T-helper 17 cell (primary cell): ENCODE results near the gene PNCK. TPM values are rescaled to one million over a fixed set of nuclear protein-coding genes. Genes with fewer than 3 reads are reported as not detected.

Experiments used
- ATAC-seq: fragments of 150-1000 bp; cut with Tn5 transposase; 2 replicates; pipeline ENCODE4 v1.10.0; 2021; ENCODE audit warnings: mild to moderate bottlenecking, moderate library complexity
- DNase-seq, 3 donors: peaks; one replicate each; pipeline versions ENCODE4 v3.0.0 to v3.0.0-alpha.2; 2020 to 2021
- H3K9me3 ChIP-seq: one replicate; pipeline ENCODE4 v1.7.0; 2013; ENCODE audit warnings: low read length, mild to moderate bottlenecking; ENCODE audit not compliant: control insufficient read depth, poor library complexity, severe bottlenecking
- H3K27ac Mint-ChIP-seq: one replicate; pipeline ENCODE4 v1.8.0; 2022; ENCODE audit warnings: mild to moderate bottlenecking, moderate library complexity, mixed read lengths
- H3K27me3 Mint-ChIP-seq: one replicate; pipeline ENCODE4 v1.8.0; 2022; ENCODE audit warnings: mixed read lengths
- H3K36me3 Mint-ChIP-seq: one replicate; pipeline ENCODE4 v1.8.0; 2022; ENCODE audit warnings: low read depth, mixed read lengths
- H3K4me1 Mint-ChIP-seq: one replicate; pipeline ENCODE4 v1.8.0; 2022; ENCODE audit warnings: mild to moderate bottlenecking, mixed read lengths
- H3K4me3 Mint-ChIP-seq: one replicate; pipeline ENCODE4 v1.8.0; 2022; ENCODE audit warnings: mild to moderate bottlenecking, moderate library complexity, mixed read lengths
- total RNA-seq, 4 donors: library from RNA in 2 of 4; stranded (reverse) in 2 of 4; gene quantifications; one replicate each; pipeline ENCODE4 v1.2.3 and lab custom pipeline; 2022 to 2026

The PNCK gene
- total RNA-seq, 2 donors from 2014 or later = 0.72 TPM; not detected in 1

DNA sequence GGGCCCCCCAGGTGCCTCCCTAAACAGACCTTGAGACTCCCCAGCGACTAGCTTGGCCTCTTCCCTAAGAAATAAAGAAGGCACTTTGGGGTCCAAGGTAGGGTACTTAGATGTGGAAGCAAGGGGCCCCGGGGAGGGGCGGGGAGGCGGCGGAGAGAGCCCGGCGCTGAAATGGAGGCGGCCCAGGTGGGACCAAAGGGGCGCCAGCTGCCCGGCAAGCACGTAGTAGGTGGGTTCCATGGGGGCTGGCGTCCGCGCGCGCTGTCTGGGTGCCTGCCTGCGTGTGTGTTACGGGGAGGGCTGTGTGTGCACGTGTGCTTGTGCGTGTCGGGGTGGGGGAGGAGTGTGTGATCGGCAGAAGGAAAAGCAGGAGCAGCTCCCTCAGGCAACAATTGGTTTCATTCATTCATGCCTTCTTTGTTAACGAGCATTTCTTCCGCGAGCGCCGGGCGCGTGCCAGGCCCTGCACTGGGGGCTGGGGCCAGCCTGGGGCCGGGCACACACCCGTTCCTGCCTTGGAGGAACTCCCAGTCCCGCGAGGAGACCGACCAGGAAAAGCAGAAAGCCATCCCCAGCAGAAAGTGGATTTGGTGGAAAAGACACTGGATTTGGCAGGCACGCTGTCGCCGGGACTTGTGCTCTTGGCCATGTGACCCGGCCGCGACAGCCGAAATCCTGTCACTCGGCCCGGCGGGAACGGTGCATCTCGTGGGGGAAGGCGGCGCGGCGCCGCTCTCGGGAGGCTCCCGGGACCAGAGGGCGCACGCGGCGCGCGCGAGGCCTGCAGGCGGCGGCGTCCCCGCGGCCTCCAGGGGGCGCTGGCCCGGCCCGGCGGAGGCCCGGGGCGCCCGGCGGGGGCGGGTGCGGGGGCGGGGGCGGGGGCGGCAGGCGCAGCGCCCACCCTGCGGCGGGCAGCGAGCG lies 29.9 kb downstream of the PNCK start:
- Mint-ChIP-seq H3K4me1 (peaks cover 12% of the 10 kb centered on the region), H3K27me3 (peaks cover 11% of the 10 kb centered on the region), H3K27ac (no peak overlapping the region), H3K4me3 (peak overlapping the region; percentile 81), H3K36me3 (no peaks in the 10 kb centered on the region)
- ATAC-seq (peak; percentile 55), DNase-seq (no peak)
- no peaks in the 10 kb centered on the region for H3K9me3 ChIP-seq

DNA sequence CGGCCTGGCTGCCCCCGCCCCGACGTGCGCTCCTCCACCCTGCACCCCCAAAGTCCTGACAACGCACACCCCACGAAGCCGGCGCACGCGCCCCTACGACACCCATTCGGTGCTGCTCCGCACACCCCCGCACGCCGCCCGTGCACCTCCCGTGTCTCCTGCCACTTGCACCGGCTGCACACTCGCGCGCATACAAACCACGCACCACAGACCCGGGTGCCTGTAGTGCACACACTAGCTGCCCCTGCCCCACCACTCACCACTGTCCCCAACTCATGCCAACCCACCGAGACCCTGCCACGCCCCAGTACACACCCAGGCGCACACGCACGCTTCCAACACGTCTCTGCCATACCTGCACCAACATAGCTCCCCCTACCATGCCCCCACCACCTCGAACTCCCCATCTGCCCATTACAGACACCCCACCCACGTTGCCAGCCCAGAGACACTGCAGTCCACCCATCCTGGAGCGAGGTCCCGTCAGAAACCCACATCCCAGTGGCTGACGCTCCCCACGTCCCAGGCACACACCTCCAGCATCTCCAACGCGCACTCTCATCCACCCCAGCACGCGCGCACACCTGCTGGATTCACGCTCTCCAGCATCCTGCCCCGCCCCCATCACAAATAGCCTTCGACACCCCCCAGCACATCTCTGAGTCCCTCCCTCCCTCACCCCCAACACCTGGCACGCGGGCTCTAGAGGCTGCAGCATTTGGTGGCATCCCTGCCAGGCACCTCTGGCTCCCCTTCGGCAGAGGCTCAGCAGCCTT lies 30.8 kb downstream of the PNCK start:
- Mint-ChIP-seq H3K27ac (no peak overlapping the region), H3K4me3 (peak overlapping the region; percentile 81)

DNA sequence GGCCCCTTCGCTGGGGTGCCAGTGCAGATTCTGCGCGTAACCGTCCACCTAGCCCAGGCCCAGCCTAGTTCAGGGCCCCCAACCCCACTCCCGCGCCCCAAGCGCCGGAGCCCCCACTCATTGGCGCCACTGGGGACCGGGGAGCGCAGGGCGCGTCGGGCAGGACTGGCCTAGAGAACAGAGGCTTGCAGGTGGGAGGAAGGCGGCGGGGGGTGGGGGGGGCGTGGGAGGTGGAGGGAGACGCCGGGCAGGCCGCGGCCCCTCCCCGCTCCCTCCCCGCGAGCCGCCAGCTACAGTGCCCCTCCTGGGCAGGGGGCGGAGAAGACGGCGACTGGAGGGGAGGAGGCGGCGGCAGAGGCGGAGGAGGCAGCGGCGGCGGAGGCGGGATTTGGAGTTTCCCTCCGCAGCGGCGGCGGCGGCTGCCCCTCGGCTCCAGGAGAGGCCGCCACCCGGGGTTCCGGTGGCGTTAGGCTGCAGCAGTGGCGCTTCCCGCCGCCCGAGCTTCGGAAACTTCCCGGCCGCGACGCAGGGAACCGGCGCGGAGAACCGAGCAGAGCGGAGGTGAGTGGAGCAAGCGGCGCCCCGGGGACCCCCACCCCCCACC lies 31.5 kb downstream of the PNCK start:
- H3K9me3 ChIP-seq = no peaks in the 10 kb centered on the region
- DNase-seq = no peak
- Mint-ChIP-seq H3K27ac (no peak overlapping the region), H3K27me3 (peaks cover 11% of the 10 kb centered on the region), H3K4me3 (peak overlapping the region; percentile 79), H3K36me3 (no peaks in the 10 kb centered on the region), H3K4me1 (peaks cover 12% of the 10 kb centered on the region)
- ATAC-seq = peak; percentile 56

More for the DNA sequence above, 30.8 kb downstream of the PNCK start:
- DNase-seq (no peak), ATAC-seq (no peak)
- H3K9me3 ChIP-seq = no peaks in the 10 kb centered on the region
- no peaks in the 10 kb centered on the region for H3K36me3 Mint-ChIP-seq
- peaks cover 12% of the 10 kb centered on the region for H3K4me1 Mint-ChIP-seq
- H3K27me3 Mint-ChIP-seq = peaks cover 11% of the 10 kb centered on the region

DNA sequence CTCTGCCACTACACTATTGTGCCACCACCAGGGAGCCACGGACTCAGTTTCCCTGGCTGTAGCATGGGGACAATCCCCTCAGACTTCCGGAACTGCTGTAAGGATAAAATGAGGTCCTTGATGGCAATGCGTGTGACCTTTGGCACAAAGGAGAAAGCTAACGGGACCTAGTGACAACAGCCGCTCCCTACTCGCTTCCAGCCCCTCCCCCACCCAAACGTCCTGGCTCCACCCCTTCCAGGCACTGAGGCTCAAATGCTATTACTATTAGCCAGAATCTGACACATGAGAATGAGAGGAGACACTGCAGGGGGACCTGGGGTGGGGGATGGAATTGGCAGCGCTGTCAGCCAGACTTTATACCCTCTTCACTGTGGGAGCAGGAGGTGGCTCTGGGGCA lies 32.0 kb downstream of the PNCK start:
- no peak for ATAC-seq
- DNase-seq = no peak
- no peak overlapping the region for H3K27ac Mint-ChIP-seq
- peak overlapping the region; percentile 79 for H3K4me3 Mint-ChIP-seq
- no peaks in the 10 kb centered on the region for H3K9me3 ChIP-seq
- H3K4me1 Mint-ChIP-seq = peaks cover 12% of the 10 kb centered on the region
- no peaks in the 10 kb centered on the region for H3K36me3 Mint-ChIP-seq
- peaks cover 11% of the 10 kb centered on the region for H3K27me3 Mint-ChIP-seq

DNA sequence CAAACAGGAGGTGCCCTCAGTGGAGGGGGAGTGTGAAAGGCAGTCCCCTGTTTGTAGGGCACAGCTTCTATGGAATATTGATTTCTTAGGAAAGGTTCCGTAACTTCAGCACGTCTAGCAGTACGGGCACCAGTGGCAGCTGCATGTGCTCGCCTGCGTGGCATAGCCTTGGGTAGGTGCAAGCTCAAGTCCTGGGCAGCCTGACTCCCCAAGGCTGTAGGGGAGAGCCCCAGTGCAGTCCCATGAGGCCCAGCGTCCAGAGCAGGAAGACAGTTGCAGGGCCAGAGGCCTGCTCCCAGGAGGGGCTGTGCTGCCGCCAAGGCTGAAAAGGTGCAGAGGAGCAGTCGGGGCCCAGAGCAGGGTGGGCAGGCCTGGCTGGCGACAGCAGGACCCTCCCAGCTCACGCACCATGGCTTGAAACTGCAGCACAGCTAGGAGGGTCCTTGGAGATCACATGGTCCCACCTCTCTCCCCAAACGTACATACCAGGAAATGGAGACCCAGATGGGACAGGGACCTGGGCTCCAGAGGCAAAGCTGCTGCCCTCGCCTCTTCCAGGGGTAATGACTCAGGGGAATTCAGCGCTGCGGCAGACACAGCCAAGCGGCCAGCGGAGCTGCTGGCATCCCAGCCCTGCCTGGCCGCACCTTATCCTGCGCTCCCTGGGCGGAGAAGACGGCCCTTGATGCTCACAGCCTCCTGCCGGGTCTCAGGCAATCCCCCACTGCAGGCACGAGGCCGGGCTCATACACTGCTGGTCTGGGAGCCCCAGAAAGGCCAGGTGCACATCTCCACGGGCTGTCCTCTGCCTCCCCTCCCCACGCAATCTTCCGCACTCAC lies 32.7 kb downstream of the PNCK start:
- peaks cover 12% of the 10 kb centered on the region for H3K4me1 Mint-ChIP-seq
- peaks cover 11% of the 10 kb centered on the region for H3K27me3 Mint-ChIP-seq
- ATAC-seq (no peak), DNase-seq (no peak)
- no peaks in the 10 kb centered on the region for H3K36me3 Mint-ChIP-seq
- peak overlapping the region; percentile 7 for H3K4me3 Mint-ChIP-seq
- no peaks in the 10 kb centered on the region for H3K9me3 ChIP-seq
- H3K27ac Mint-ChIP-seq = no peak overlapping the region

DNA sequence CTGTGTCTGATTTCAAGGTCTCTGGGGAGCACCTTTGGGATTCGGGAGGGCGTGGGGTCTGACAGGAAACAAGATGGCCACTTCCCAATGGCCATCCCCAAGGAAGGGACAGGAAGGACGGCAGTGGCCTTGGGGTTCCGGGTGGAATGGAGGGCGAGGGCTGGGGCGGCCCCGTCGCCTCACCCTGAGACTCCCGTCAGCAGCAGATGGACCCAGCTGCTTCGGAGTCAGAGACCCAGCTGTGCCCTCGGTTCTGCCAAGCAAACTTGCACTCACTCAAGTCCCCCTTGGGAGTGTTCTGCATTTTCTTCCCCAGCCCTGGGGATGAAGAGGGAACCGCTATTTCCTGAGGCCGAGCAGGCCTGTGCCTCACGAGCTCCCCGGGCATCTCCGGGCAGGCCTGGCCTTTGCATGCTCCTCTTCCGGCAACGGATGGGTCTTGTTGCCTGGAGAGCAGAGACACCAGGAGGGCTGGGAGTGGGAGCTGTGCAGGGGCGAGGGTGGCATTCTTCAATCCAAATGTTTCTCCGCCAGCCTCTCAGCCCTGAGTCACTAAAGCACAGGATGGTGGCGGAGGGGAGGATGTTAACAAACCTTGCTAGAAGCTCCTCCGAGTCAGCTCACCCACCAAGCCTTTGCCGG lies 33.4 kb downstream of the PNCK start:
- H3K27ac Mint-ChIP-seq = no peak overlapping the region
- DNase-seq (no peak), ATAC-seq (no peak)
- no peaks in the 10 kb centered on the region for H3K36me3 Mint-ChIP-seq
- H3K4me3 Mint-ChIP-seq = no peak overlapping the region
- peaks cover 12% of the 10 kb centered on the region for H3K4me1 Mint-ChIP-seq
- H3K9me3 ChIP-seq = no peaks in the 10 kb centered on the region
- peaks cover 11% of the 10 kb centered on the region for H3K27me3 Mint-ChIP-seq

DNA sequence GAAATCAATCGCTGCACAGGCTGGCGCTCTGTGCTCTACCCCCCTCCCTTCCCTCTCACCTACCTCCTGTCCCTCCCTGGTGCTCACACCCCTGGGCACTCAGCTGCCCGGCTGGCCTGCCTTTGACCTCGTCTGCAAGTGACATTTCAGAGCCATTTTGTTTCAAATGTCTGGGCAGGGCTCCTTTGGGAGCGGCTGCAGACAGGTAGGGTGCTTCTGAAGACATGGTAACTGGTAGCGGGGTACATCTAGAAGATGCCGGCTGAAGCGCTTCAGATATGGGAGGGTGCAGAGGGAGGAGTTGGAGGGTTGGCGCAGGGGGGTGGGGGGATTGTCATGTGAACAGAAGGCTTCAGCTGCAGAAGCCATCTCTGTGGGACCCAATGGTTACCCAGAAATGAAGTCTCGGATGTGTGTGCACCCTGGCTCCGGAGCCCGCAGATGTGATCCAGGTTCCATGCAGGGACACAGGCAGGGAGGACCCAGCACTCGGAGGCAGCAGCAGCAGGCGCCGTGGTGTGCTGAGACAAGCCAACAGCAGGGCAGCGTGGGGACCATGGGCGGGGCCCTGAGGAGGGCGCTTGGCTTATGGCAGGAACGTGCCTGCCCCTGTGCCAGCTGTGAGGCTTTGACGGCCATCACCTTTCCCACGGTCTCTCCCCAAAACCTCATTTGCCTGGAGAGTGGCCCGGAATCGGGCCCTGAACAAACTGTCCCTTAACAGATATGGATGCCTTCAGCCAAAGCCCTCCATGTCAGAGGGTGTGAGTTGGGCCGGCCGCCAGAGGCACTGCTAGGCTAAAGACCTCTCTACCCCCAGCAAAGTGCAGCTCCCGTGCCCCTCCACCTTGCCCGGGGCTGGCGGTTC lies 34.2 kb downstream of the PNCK start:
- Mint-ChIP-seq H3K27me3 (peaks cover 15% of the 10 kb centered on the region), H3K4me3 (no peak overlapping the region), H3K4me1 (peaks cover 12% of the 10 kb centered on the region), H3K27ac (no peak overlapping the region), H3K36me3 (no peaks in the 10 kb centered on the region)
- DNase-seq (no peak), ATAC-seq (no peak)
- H3K9me3 ChIP-seq = no peaks in the 10 kb centered on the region

DNA sequence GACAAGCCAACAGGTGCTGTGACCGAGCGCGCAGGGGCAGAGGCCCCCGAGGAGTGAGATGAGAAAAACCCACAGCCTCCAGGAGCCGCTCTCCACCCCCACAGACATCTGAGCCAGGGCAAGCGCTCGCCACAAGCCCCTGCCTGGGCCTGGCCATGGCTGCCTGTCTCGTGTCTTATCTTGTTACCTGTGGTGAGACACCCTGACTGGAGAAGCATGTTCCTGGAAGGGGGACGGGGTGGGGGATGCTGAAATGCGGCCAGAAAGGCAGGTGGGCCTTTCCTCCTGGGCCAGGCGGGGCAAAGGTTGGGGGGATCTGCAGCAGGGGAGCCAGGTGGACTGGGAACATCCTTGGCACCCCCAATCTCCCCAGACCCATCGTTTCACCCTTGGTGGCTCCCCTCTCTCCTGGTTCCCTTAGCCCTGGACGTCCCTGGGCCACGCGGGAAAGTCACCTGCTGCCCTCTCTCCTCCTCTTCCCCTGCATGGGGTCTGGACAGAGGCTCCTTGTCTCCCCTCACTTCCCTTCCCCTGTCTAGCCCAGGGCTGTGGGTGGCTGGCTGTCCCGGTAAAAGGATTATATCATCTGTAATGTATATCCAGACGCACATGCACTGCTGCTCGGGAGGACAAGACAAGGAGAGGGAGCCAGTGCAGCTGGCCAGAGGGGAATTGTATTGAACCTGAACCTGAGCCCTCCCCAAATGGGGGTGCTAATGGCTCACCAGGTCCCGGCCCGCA lies 35.0 kb downstream of the PNCK start:
- peaks cover 11% of the 10 kb centered on the region for H3K4me1 Mint-ChIP-seq
- H3K27ac Mint-ChIP-seq = no peak overlapping the region
- no peaks in the 10 kb centered on the region for H3K9me3 ChIP-seq
- ATAC-seq (no peak), DNase-seq (no peak)
- no peaks in the 10 kb centered on the region for H3K36me3 Mint-ChIP-seq
- peaks cover 15% of the 10 kb centered on the region for H3K27me3 Mint-ChIP-seq
- H3K4me3 Mint-ChIP-seq = no peak overlapping the region

DNA sequence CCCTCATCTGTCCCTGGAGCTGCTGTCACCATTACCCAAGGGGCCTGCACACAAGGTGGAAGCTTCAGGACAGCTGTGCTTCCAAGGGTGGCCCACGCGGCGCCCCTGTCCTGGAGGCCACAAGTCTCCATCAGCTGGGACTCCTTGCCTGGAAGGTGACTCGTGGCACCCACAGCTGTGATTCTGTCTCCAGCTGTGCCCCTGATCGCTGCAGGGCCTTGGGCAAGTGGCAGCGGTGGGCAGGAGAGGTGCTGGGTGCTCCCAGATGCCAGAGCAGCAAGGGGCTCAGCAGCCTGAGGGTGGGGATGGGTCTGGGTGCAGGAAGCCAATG lies 35.6 kb downstream of the PNCK start:
- DNase-seq = no peak
- Mint-ChIP-seq H3K27ac (no peak overlapping the region), H3K36me3 (no peaks in the 10 kb centered on the region), H3K4me3 (no peak overlapping the region), H3K27me3 (peaks cover 15% of the 10 kb centered on the region), H3K4me1 (peaks cover 11% of the 10 kb centered on the region)
- no peak for ATAC-seq
- no peaks in the 10 kb centered on the region for H3K9me3 ChIP-seq

DNA sequence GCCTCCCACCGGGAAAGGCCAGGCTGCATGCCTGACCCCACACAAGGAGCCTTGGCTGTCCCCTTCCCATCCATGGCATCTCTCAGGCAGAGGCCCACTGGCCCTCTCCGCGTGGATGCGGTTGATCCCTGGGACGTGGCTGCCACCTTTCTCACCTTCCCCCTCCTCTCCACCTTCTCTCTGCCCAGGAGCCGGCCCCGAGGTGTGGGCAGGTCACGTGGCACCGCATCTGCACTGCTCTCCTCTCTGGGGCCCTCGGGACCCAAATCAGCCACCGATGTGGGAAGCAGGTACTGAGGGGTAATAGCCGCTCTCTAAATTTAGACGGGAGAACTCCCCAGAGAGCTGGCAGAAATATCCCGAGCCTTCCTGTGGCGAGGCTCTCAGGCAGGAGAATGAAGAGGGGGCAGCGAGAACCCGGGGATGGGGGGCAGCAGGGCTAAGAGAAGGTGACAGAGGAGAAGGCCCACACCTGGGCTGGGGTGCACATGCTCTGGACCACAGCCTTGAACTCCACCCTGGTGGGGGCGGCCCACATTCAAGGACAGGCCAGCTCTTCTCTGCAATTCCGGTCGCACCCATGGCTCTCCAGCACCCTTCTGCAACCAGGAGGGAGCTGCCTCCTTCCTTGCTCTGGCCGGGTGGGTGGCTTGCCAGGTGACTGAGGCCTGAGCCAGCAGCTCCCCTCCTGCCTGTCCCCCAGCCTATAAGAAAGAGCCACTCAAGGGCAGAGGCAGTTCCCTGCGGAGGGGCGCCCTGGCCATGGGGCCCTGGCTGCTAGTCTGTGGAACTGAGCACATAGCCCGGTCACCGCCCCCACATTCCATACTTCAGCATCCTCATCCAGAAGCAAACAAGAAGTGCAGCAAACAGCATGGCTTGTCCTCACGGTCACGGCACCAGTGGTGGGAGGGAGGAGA lies 36.2 kb downstream of the PNCK start:
- Mint-ChIP-seq H3K4me1 (peaks cover 7% of the 10 kb centered on the region), H3K27me3 (peaks cover 15% of the 10 kb centered on the region), H3K27ac (no peak overlapping the region), H3K36me3 (no peaks in the 10 kb centered on the region), H3K4me3 (no peak overlapping the region)
- ATAC-seq (no peak), DNase-seq (no peak)
- H3K9me3 ChIP-seq = no peaks in the 10 kb centered on the region
